Activated CD4-positive, alpha-beta T cell treated with anti-CD3 and anti-CD28 coated beads for 36 hours (primary cell): ENCODE results near the gene ARHGEF17. TPM values are rescaled to one million over a fixed set of nuclear protein-coding genes. Genes with fewer than 3 reads are reported as not detected.

Experiments
- ATAC-seq: fragments of 200-7000 bp; cut with Tn5 transposase; one replicate; pipeline ENCODE4 v1.10.0; 2021; ENCODE audit warnings: mild to moderate bottlenecking, moderate library complexity
- CTCF ChIA-PET: fragments of 350-600 bp; sonication (Branson Sonifier 250); formaldehyde crosslinking; loops from one replicate; lab custom pipeline; 2021; ENCODE audit warnings: antibody characterized with exemption; lab: Charles Lee
- POLR2A ChIA-PET: fragments of 350-600 bp; sonication (Branson Sonifier 250); formaldehyde crosslinking; loops from one replicate; lab custom pipeline; 2021; ENCODE audit warnings: antibody characterized with exemption, inconsistent platforms; lab: Charles Lee
- DNase-seq: peaks from one replicate; pipeline ENCODE4 v3.0.0-alpha.2; 2020
- H3K27ac Mint-ChIP-seq: one replicate; pipeline ENCODE4 v1.8.0; 2021; ENCODE audit warnings: mixed read lengths
- H3K27me3 Mint-ChIP-seq: one replicate; pipeline ENCODE4 v1.8.0; 2021; ENCODE audit warnings: mixed read lengths
- H3K36me3 Mint-ChIP-seq: one replicate; pipeline ENCODE4 v1.8.0; 2021; ENCODE audit warnings: low read depth, mixed read lengths
- H3K4me1 Mint-ChIP-seq: one replicate; pipeline ENCODE4 v1.8.0; 2021; ENCODE audit warnings: mixed read lengths
- H3K4me3 Mint-ChIP-seq: one replicate; pipeline ENCODE4 v1.8.0; 2021; ENCODE audit warnings: mild to moderate bottlenecking, moderate library complexity, mixed read lengths
- H3K9me3 Mint-ChIP-seq: one replicate; pipeline ENCODE4 v1.8.0; 2021; ENCODE audit warnings: low read depth, mixed read lengths
- intact Hi-C, 2 experiments: fragments of 100-400 bp; cut with DNase I in 1 of 2; cut with micrococcal nuclease in 1 of 2; formaldehyde crosslinking; loops; one replicate each; pipeline versions ENCODE4 v1.14.2 to v1.15.1; 2022 to 2024; cut with DNase I, micrococcal nuclease
- total RNA-seq, 2 experiments: library from RNA; stranded (reverse); gene quantifications; one replicate each; pipeline ENCODE4 v1.2.3, GENCODE V29; 2021

ARHGEF17 gene
- total RNA-seq, 2 experiments from 2014 or later: 0.05 TPM; not detected in 1

DNA sequence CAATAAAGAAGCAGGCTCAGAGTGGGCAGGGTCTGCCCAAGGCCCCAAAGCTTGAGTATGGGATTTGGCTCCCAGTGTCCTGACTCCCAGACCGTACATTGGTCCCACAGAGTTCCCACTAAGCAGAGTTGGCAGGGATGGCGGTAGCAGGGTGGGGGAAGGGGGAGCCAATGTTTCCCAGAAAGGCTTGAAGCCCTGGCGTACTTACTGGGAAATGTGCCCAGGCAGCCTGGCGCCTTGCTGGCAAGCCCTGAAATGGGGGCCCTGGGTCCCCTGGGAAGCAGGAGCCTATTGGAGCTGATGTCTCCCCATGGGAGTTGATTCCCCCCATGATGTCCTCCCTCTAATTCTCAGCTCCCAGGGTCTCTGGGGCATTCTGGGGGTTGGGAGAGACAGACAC lies 9.3 kb downstream of the ARHGEF17 start:
- Mint-ChIP-seq H3K4me1 (peaks cover 7% of the 10 kb centered on the region), H3K36me3 (no peaks in the 10 kb centered on the region), H3K27ac (no peak overlapping the region), H3K4me3 (no peak overlapping the region), H3K9me3 (no peaks in the 10 kb centered on the region), H3K27me3 (no peaks in the 10 kb centered on the region)
- CTCF ChIA-PET: no interaction called here
- POLR2A ChIA-PET: no interaction called here
- DNase-seq (no peak), ATAC-seq (no peak)
- intact Hi-C loops: no loop called here

DNA sequence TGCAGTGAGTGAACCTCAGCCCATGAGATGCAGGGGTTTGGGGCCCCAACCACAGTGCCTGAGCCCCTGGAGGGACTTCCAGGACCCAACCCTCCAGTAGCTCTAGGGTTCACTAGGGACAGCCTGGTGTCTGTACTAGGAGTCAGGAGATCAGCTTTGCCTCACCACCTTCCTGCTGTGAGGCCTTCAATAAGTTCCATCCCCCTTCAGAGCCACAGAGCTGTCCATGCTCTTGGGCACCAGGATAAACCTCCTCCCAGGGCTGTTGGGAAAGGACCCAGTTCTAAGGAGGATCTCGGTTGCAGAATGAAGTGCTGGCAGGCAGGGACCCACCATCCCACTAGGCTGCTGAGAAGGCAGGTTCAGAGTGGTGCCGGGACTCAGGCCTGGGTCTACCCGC lies 9.7 kb downstream of the ARHGEF17 start:
- intact Hi-C loops: no loop called here
- peaks cover 7% of the 10 kb centered on the region for H3K4me1 Mint-ChIP-seq
- no peak overlapping the region for H3K27ac Mint-ChIP-seq
- CTCF ChIA-PET: interaction anchor here (0.5 kb wide), 1 partner anchor 18 kb away, joined by 5 read pairs; no protein-coding TSS in a partner anchor
- H3K27me3 Mint-ChIP-seq: no peaks in the 10 kb centered on the region
- no peaks in the 10 kb centered on the region for H3K9me3 Mint-ChIP-seq
- no peak for ATAC-seq
- no peak for DNase-seq
- POLR2A ChIA-PET: no interaction called here
- no peaks in the 10 kb centered on the region for H3K36me3 Mint-ChIP-seq
- no peak overlapping the region for H3K4me3 Mint-ChIP-seq

DNA sequence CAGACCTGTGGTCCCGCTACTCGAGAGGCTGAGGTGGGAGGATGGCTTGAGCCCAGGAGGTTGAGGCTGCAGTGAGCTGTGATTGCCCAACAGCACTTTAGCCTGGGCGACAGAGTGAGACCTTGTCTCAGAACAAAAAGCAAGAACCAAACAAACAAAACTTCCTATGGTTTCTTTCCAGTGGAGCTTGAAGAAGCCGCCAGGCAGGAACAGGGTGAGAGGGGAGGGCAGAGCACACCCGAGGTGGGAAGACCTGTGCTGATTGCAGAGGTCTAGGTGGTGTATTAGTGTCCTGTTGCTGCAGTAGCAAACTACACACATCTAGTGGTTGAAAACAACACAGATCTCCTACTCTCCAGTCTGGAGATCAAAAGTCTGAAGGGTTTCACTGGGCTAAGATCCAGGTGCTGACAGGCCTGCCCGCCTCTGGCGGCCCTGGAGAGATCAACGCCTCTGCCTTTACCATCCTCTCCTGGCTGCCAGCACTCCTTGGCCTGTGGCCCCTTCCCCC lies 10.5 kb downstream of the ARHGEF17 start:
- Mint-ChIP-seq H3K27me3 (no peaks in the 10 kb centered on the region), H3K36me3 (no peaks in the 10 kb centered on the region), H3K27ac (no peak overlapping the region), H3K4me3 (no peak overlapping the region), H3K4me1 (peaks cover 7% of the 10 kb centered on the region), H3K9me3 (no peaks in the 10 kb centered on the region)
- DNase-seq: no peak
- intact Hi-C loops: no loop called here
- ChIA-PET POLR2A (no interaction called here), CTCF (interaction anchor here (0.5 kb wide), 1 partner anchor 17 kb away, joined by 5 read pairs; no protein-coding TSS in a partner anchor)
- ATAC-seq: no peak

DNA sequence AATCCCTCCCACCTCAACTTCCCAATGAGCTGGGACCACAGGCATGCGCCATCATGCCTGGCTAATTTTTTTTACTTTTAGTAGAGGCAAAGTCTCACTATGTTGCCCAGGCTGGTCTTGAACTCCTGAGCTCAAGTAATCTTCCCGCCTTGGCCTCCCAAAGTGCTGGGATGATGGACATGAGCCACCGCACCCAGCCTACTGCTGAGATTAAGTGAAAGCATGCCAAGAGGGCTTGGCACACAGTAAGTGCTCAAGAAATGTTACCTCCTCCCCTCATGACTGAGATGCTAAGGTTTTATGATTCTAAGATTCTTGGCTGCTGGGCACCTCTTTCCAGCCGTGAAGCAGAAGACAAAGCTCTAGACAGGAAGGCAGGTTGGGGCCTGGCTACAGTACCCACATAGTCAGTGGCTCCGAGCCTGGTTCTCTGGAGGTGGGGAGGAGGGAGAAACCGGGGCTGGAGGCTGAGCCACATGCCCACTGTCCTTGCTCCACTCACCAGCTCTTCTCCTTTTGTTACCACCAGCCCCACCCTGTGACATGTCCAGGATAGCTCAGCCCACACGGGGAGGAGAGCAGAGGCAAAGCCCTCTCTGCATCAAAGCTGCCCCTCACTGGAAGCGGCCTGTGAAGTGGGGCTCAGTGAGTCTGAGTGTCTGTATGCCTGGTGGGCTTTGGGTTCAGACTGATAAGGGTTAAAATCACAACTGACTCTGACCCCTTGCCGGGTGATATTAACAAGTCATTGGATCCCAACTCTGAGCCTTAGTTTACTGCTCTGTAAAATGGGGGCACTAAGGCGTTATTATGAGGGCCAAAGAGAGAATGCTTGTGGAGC lies 12.9 kb downstream of the ARHGEF17 start:
- ATAC-seq (no peak), DNase-seq (no peak)
- intact Hi-C loops: no loop called here
- POLR2A ChIA-PET: no interaction called here
- Mint-ChIP-seq H3K9me3 (no peaks in the 10 kb centered on the region), H3K4me1 (peaks cover 7% of the 10 kb centered on the region), H3K27ac (no peak overlapping the region), H3K27me3 (no peaks in the 10 kb centered on the region), H3K4me3 (no peak overlapping the region), H3K36me3 (no peaks in the 10 kb centered on the region)
- CTCF ChIA-PET: interaction anchor here (0.6 to 3.2 kb wide), 4 partner anchors 14 to 72 kb away, joined by 3 to 15 read pairs (median 3); no protein-coding TSS in a partner anchor

DNA sequence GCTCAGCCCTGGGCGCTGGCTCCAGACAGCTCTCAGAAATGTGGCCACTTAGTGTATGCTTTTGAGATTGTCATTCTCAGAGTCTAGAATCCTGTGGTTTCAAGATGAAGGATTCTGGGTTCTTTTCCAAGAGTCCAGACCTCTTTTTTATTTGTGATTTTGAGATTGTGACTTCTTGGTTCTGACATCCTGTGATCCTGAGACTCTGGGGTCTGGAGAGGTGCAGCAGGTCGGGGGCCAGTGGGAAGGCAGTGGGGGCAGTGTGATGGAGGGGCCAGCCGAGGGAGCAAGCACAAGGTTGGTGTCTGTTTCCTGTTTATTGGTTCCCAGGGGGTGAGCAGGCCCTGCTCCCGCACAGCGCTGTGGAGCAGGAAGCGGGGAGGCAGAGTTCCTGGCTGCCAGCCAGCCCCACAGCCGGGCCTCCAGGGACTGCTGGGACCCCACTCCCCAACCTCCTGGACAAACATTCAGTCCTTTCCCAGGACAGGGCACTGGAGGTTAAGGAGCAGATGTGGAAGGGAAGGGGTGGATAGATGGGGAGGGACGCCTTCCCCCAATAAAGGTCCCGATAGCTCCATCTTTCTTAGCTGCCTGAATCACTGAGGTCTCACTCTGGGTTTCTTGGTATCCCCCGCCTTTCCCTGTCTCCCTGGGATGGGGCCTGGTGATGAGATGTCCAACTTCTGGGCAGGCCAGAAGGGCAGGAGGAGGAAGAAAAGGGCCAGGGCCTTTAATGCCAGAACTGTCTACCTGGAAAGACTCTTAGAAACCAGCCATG lies 13.7 kb downstream of the ARHGEF17 start:
- Mint-ChIP-seq H3K27ac (no peak overlapping the region), H3K27me3 (no peaks in the 10 kb centered on the region), H3K4me1 (peaks cover 7% of the 10 kb centered on the region), H3K4me3 (no peak overlapping the region), H3K9me3 (no peaks in the 10 kb centered on the region), H3K36me3 (no peaks in the 10 kb centered on the region)
- ATAC-seq (no peak), DNase-seq (no peak)
- intact Hi-C loops: no loop called here
- ChIA-PET POLR2A (no interaction called here), CTCF (interaction anchor here (0.6 to 3.2 kb wide), 2 partner anchors 13 to 20 kb away, joined by 3 to 15 read pairs; no protein-coding TSS in a partner anchor)

DNA sequence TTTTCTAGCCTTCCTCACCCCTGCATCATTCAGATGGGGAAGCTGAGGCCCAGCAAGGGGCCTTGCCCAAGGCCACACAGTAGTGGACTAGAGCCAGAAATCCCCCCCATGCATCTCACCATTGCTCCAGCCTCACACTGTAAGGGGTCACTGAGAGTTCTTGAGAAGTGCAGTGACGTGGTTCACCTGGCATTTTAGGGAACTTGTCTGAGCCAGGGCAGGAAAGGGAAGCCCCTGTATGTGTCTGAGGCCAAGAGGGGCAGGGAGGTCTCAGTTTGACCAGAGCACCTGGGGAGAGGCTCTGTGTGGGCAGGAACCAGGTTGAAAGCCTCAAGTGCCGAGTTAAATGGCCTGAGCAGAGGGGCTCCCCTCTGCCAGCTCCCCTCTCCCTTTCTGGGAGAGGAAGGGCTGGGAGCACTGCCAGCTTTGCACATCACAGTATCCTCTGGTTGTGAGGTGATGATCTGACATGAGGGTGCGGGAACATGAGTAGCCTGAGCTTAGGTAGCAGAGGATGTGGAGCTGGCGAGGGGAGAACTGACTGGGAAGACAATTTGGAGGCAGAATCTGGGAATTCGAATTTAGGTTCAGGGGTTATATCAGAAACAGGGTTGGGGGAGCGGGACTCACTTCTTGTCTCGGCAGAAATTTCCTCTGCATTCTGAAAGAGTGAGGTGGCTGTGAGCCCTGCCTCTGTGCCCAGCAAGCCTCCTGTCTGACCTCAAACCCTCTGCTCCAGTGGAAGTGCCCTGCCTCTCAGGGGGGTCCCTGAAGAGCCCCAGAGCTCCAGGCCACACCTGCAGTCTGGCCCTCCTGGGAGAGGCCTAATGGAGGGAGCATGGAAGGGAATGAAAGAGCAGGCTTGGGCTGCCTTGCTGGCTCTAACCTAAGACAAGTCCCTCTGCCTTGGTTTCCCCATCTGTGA lies 14.6 kb downstream of the ARHGEF17 start:
- no peak overlapping the region for H3K4me3 Mint-ChIP-seq
- no peaks in the 10 kb centered on the region for H3K36me3 Mint-ChIP-seq
- POLR2A ChIA-PET: no interaction called here
- H3K9me3 Mint-ChIP-seq: no peaks in the 10 kb centered on the region
- intact Hi-C loops: no loop called here
- H3K4me1 Mint-ChIP-seq: peaks cover 7% of the 10 kb centered on the region
- CTCF ChIA-PET: interaction anchor here (3.2 kb wide), 1 partner anchor 12 kb away, joined by 15 read pairs; no protein-coding TSS in a partner anchor
- no peak overlapping the region for H3K27ac Mint-ChIP-seq
- no peaks in the 10 kb centered on the region for H3K27me3 Mint-ChIP-seq
- no peak for DNase-seq
- no peak for ATAC-seq

DNA sequence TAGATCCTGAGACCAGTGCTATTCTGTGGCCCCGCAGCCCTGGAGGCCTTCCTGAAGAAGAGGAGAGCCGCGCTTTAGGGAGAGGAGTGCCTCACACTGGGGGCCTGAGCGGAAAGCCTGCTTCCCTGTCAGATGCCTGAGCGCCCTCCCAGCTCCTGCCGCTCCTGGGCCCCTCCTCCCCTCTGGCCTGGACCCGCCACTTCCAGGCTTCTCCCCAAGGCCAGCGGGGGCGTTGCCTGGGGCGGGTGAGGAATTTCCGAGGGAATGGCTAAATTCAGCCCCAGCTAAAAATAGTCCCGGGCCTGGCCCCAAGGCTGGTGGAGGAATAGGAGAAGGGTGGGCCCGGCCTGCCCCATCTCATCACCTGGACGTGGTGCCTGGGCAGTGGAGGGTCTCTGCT lies 15.4 kb downstream of the ARHGEF17 start:
- Mint-ChIP-seq H3K27me3 (no peaks in the 10 kb centered on the region), H3K4me1 (peaks cover 7% of the 10 kb centered on the region), H3K9me3 (no peaks in the 10 kb centered on the region), H3K27ac (no peak overlapping the region), H3K36me3 (no peaks in the 10 kb centered on the region), H3K4me3 (no peak overlapping the region)
- ATAC-seq (no peak), DNase-seq (no peak)
- CTCF ChIA-PET: interaction anchor here (0.7 to 3.2 kb wide), 2 partner anchors 11 to 444 kb away, joined by 3 to 15 read pairs; no protein-coding TSS in a partner anchor
- intact Hi-C loops: no loop called here
- POLR2A ChIA-PET: no interaction called here

DNA sequence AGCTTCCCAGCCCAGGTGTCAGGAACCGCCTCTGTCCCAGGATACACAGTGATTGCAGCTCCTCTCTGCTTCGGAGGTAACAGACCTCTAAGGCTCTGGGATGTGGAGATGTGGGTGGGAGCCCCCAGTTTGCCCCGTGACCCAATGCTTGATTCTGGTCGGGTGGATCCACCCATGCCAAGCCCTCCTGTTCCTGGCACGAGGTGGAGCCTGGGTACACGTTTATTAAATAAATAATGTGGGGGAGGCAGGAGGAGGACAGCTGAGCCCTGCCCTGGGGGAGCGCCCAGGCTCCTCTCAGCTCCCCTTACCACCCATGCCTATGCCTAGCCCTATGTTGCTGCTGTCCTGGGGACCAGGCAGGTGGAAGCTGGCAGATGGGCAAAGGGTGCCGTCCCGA lies 16.0 kb downstream of the ARHGEF17 start:
- ChIA-PET POLR2A (no interaction called here), CTCF (interaction anchor here (0.5 to 3.2 kb wide), 4 partner anchors 11 to 839 kb away, joined by 3 to 15 read pairs (median 3); no protein-coding TSS in a partner anchor)
- ATAC-seq (no peak), DNase-seq (no peak)
- Mint-ChIP-seq H3K27ac (no peak overlapping the region), H3K4me1 (peaks cover 7% of the 10 kb centered on the region), H3K36me3 (no peaks in the 10 kb centered on the region), H3K4me3 (no peak overlapping the region), H3K9me3 (no peaks in the 10 kb centered on the region), H3K27me3 (no peaks in the 10 kb centered on the region)
- intact Hi-C loops: no loop called here

DNA sequence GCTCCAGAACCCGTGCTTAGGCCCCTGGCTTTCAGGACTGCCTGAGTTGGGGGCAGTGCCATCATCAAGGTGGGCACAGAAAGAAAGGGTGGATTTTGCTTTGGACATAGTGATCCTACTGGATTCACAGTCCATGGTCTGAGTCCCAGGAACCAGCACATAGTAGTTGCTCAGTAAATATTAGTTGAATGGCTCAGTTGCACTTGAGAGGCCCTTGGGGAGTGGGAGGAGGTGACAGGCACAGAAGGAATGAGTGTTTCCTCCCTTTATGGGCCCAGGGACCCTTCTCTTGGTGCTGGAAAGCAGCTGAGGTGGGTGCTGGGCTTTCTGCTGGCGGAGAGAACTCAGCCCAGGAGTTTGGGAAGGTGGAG lies 16.6 kb downstream of the ARHGEF17 start:
- ATAC-seq (no peak), DNase-seq (no peak)
- CTCF ChIA-PET: interaction anchor here (0.5 to 0.7 kb wide), 2 partner anchors 138 to 838 kb away, joined by 3 read pairs; no protein-coding TSS in a partner anchor
- Mint-ChIP-seq H3K4me3 (no peak overlapping the region), H3K27ac (no peak overlapping the region), H3K4me1 (peaks cover 7% of the 10 kb centered on the region), H3K9me3 (no peaks in the 10 kb centered on the region), H3K36me3 (no peaks in the 10 kb centered on the region), H3K27me3 (no peaks in the 10 kb centered on the region)
- POLR2A ChIA-PET: no interaction called here
- intact Hi-C loops: no loop called here

DNA sequence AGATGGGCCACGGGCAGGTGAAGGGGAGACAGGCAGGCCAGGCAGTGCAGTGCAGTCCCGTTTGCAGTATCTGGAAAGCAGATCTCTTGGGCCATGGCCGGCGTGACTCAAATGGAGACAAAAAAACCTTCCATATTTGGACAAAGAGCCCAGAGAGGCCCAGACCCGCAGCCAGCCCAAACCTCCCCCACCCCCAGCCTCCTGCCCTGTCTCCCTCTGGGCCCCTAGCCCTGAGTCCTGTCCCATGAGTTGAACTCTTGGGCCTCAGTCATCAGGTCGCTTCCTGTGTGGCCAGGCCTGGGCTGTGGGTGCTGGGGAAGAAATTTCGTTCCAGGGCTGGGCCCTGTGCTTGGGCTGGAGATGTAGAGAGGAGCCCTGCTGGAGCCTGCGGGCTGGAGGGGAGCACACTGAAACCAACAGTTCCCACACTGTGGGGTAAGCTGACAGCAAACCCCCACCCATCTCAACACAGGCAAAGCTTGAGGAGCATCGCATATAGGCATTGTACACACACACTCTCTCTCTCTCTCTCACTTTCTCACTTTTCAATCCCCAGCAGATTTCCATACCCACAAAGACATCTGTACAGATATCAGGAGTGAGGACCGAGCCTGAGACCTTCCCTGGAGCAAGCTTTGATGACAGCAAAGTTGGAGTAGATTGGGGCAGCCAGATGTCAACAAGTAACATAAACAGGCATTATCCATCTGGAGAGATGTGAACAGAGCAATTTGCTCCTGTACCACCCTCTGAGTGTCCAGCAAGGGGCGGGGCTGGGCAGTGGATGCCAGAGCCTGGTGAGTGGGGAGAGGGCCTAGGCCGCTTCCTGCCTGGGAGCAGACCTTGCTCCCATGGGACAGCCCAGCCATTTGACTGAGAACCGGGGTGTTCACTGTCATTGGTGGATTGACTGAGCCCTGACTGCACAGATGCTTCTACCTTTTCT lies 17.2 kb downstream of the ARHGEF17 start:
- CTCF ChIA-PET: interaction anchor here (0.7 to 2.7 kb wide), 2 partner anchors 11 to 301 kb away, joined by 3 to 16 read pairs; no protein-coding TSS in a partner anchor
- Mint-ChIP-seq H3K27ac (no peak overlapping the region), H3K9me3 (no peaks in the 10 kb centered on the region), H3K4me1 (peaks cover 7% of the 10 kb centered on the region), H3K36me3 (no peaks in the 10 kb centered on the region), H3K27me3 (no peaks in the 10 kb centered on the region), H3K4me3 (no peak overlapping the region)
- no peak for DNase-seq
- intact Hi-C loops: no loop called here
- no peak for ATAC-seq
- POLR2A ChIA-PET: no interaction called here
